ENCODE results near the gene ZG16B.

ZG16B gene

GRCh38 chr16:2803545-2804195 is 26.4 kb upstream of the ZG16B start:
- no peak for FAIRE-seq
- DNase-seq (ENCODE audit: insufficient read length, low spot score), result no peak

GRCh38 chr16:2804728-2805127 is 25.4 kb upstream of the ZG16B start:
- DNase-seq (ENCODE audit: insufficient read length, low spot score) (no peak), FAIRE-seq (no peak)

GRCh38 chr16:2806286-2806685 is 23.8 kb upstream of the ZG16B start:
- FAIRE-seq, result no peak
- no peak for DNase-seq (ENCODE audit: insufficient read length, low spot score)

- FAIRE-seq (no peak), DNase-seq (ENCODE audit: insufficient read length, low spot score) (no peak)
Measured at GRCh38 chr16:2808181-2808580, 21.9 kb upstream of the ZG16B start.

GRCh38 chr16:2809149-2809760 is 20.8 kb upstream of the ZG16B start:
- DNase-seq (ENCODE audit: insufficient read length, low spot score) (no peak), FAIRE-seq (no peak)

- no peak for FAIRE-seq
- no peak for DNase-seq (ENCODE audit: insufficient read length, low spot score)
Measured at GRCh38 chr16:2810651-2811050, 19.5 kb upstream of the ZG16B start.

- no peak for FAIRE-seq
Measured at GRCh38 chr16:2811703-2812471, 18.2 kb upstream of the ZG16B start.

GRCh38 chr16:2813771-2814221 is 16.3 kb upstream of the ZG16B start:
- FAIRE-seq, result no peak
- DNase-seq (ENCODE audit: insufficient read length, low spot score), result no peak

More at GRCh38 chr16:2811703-2812471, 18.2 kb upstream of the ZG16B start:
- DNase-seq (ENCODE audit: insufficient read length, low spot score), result no peak

GRCh38 chr16:2814551-2815298 is 15.4 kb upstream of the ZG16B start:
- DNase-seq (ENCODE audit: insufficient read length, low spot score), result no peak
- FAIRE-seq, result no peak

GRCh38 chr16:2815299-2815771 is 14.8 kb upstream of the ZG16B start:
- no peak for DNase-seq (ENCODE audit: insufficient read length, low spot score)

GRCh38 chr16:2816751-2817339 is 13.3 kb upstream of the ZG16B start, which contains the start of gene PRSS21:
TSS of gene PRSS21 (plus strand) at chr16:2817237. CDS start at chr16:2817269, 32 bp downstream.
- DNase-seq (ENCODE audit: insufficient read length, low spot score), result no peak
- FAIRE-seq, result no peak

More at GRCh38 chr16:2815299-2815771, 14.8 kb upstream of the ZG16B start:
- FAIRE-seq, result no peak

- no peak for FAIRE-seq
- DNase-seq (ENCODE audit: insufficient read length, low spot score), result no peak
Measured at GRCh38 chr16:2817340-2818271, 12.5 kb upstream of the ZG16B start.

- FAIRE-seq (no peak), DNase-seq (ENCODE audit: insufficient read length, low spot score) (no peak)
Measured at GRCh38 chr16:2818272-2818876, 11.7 kb upstream of the ZG16B start.

- DNase-seq (ENCODE audit: insufficient read length, low spot score), result no peak
- FAIRE-seq, result no peak
Measured at GRCh38 chr16:2819179-2819938, 10.7 kb upstream of the ZG16B start.

- FAIRE-seq (no peak), DNase-seq (ENCODE audit: insufficient read length, low spot score) (no peak)
Measured at GRCh38 chr16:2819939-2820835, 9.9 kb upstream of the ZG16B start.

- DNase-seq (ENCODE audit: insufficient read length, low spot score) (no peak), FAIRE-seq (no peak)
Measured at GRCh38 chr16:2820836-2821486, 9.1 kb upstream of the ZG16B start.
